OCI-LY7 (cell line): Measurements from ENCODE around the gene DNAH9.

ENCODE experiments used
- CTCF ChIP-seq: fragments of 200-600 bp; sonication (generic); conservative IDR thresholded peaks from 2 replicates; pipeline ENCODE4 v1.5.1; 2014; ENCODE audit warnings: mild to moderate bottlenecking, antibody characterized with exemption, low read length, moderate library complexity, mixed read lengths
- EZH2phosphoT487 ChIP-seq: fragments of 200-600 bp; sonication (generic); IDR thresholded peaks from 2 replicates; pipeline ENCODE4 v1.6.1; 2018; ENCODE audit warnings: low read depth, borderline replicate concordance, mild to moderate bottlenecking, mixed run types, antibody characterized with exemption, low read length, moderate library complexity, mixed read lengths

GRCh38 chr17:11638700-11639265 is 40.5 kb downstream of the DNAH9 start:
- TF ChIP-seq CTCF = no peak
- no peak for TF ChIP-seq EZH2phosphoT487
